Raji (cell line): ENCODE results near the gene CTTNBP2NL.

Source experiments
- POLR2A ChIP-seq: IDR thresholded peaks from 2 replicates; pipeline ENCODE4 v1.6.1; 2011; ENCODE audit warnings: low read depth, low read length, control low read depth; ENCODE audit not compliant: insufficient read depth

CTTNBP2NL gene

GRCh38 chr1:112373806-112374205 lies 22.2 kb upstream of the CTTNBP2NL start:
- no peak for TF ChIP-seq POLR2A

DNA sequence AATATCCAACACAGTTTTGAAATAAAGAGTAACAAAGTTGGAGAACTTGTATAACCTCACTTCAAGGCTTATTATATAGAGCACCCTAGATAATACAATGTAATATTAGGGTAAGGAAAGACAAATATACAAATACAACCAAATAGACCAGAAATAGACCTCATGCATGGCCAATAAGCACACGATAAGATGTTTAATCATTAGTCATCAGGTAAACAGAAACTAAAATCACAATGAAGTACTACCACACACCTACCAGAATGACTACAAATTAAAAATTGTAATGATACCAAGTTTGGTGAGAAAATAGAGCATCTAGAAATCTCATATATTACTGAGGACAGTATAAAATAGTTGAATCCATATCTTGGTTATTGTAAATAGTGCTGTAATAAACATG lies 20.3 kb upstream of the CTTNBP2NL start:
- TF ChIP-seq POLR2A = no peak

DNA sequence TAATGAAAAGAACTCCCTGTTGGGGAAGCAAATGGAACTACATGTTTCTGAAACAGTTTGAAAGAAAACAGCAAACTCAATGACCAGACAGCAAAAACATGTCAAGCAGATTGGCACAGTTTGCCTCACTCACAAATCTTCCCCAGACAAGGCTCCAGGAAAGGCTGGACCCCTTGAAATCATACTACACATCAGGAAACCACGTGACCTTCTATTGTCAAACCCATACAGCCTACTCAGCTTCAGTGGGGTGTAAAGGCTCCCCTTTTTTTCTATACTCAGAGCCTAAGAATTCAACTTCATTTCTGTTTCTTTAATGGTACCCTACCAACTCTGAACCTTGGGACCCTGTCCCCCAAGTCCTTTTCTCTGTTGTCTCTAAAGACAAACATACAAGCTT lies 15.7 kb upstream of the CTTNBP2NL start:
- TF ChIP-seq POLR2A = no peak

GRCh38 chr1:112381324-112382076 lies 14.5 kb upstream of the CTTNBP2NL start:
- no peak for TF ChIP-seq POLR2A

GRCh38 chr1:112383759-112384370 lies 12.1 kb upstream of the CTTNBP2NL start:
- no peak for TF ChIP-seq POLR2A

DNA sequence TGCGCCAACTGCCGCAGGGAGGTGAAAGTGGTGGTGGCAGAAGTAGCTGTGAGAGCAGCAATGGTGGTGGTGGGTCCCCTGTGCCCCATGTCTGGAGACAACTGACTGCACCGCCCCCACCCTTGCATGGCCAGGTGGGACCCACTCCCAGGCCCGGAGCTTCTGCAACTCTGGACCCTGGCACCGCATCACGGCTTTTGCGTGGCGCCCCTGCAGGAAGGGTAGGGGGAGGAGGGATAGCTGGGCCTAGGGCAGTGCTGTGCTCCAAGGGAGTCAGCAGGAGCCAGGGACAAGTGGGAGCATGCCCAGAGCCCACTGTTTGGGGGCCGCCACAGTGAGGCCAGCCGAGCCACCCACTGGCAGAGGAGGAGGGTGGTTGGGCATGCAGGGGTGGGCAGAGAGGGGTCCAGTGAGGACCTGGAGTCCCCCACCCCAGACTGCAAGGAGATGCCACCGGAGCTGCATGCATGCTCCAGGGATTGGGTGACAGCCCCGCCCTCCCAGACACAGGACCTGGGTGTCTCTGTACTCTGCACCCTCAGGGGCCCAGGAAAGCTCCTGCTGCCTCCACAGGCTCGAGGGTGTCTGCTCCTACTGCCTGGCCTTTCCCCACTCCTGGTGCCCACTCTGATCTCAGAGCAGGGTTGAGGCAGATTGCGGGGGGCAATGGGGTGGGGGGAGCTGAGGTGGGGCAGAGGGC lies 9.8 kb upstream of the CTTNBP2NL start:
- TF ChIP-seq POLR2A = no peak

- TF ChIP-seq POLR2A = no peak
Measured at GRCh38 chr1:112386731-112387346, 9.2 kb upstream of the CTTNBP2NL start.

GRCh38 chr1:112387807-112388206 lies 8.2 kb upstream of the CTTNBP2NL start:
- no peak for TF ChIP-seq POLR2A

DNA sequence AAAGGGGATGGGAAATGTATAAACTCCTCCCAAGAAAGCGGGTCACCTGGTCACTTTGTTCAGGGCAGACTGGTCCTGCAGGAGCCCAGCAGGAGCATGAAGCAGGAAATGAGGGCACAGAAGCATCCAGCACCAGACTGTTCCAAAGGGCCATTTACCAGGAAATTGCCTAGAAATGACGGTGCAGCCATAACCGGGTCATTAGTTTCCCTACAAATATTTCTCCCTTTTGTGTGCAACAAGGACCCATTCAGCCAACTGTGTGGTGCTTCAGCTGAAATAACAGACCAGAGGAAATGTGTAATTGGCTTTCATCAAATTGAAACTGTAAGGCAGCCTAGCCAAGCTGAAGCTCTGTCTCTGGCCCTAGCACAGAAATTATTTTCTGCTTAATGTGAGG lies 7.6 kb upstream of the CTTNBP2NL start:
- TF ChIP-seq POLR2A = no peak

GRCh38 chr1:112389689-112390088 lies 6.3 kb upstream of the CTTNBP2NL start:
- TF ChIP-seq POLR2A = no peak

- no peak for TF ChIP-seq POLR2A
Measured at GRCh38 chr1:112390775-112391602, 5.0 kb upstream of the CTTNBP2NL start.

GRCh38 chr1:112391603-112391940 lies 4.4 kb upstream of the CTTNBP2NL start:
- no peak for TF ChIP-seq POLR2A

DNA sequence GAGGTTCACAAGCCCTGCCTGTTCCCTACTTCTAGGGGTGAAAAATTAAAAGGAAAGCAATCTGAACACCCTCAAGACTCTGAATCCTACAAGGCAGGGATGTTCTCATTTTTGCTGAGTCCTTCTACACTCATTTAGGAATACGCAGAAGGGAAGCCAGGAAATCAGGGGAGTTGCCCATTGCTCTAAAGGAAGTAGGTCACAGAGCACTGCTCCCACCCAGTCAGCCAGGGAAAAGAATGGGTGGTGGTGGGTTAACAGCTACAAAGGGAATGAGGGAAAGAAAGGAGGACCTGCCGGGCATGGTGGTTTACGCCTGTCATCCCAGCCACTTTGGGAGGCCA lies 2.4 kb upstream of the CTTNBP2NL start:
- no peak for TF ChIP-seq POLR2A

DNA sequence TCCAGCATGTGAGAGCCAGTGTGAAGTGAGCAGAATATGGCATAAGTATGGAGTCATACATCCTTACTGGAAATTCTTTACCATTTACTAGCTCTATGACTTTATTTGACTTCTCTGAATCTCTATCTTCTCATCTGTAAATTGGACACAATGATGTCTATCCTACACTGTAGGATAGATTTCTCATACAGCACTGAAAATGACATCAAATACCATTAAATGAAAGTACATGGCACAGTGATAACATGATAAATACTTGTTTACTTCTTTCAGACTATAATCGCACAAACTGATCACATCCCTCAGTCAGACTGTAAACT lies 1.3 kb upstream of the CTTNBP2NL start:
- no peak for TF ChIP-seq POLR2A

DNA sequence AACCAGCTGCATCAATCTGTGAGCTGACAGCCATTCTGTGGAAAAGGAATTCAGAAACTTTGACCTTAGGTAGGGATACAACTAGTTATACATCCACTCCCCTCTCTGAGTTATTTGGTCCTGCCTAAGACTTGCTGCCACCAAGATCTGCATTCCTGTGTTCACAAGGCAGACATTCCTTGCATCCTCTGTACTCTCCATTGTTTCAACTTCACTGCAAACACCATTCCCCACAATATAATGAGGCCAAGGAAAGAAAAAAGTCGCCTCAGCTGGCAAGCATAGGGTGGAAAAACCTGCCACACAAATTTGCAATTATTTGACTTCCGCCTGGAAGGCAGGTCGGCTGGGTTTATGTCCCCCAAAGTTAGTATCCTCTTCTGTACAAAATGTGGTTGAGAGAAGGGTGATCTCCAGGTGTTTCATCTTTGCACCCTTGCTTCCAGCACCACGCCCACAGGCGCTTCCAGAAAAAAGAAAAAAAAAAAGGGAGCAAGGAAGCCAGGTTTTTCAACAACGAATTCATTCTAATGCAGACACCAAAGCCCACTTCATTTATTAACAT lies 676 bp upstream of the CTTNBP2NL start:
- TF ChIP-seq POLR2A = no peak
